Epithelial cell of esophagus (primary cell): ENCODE results near the gene ANKRD6.

ENCODE experiments used
- DNase-seq: peaks from one replicate; pipeline ENCODE4 v3.0.0; 2010; ENCODE audit warnings: low read depth
- H3K4me3 ChIP-seq: 2 replicates; pipeline ENCODE4 v1.5.1; 2011; ENCODE audit warnings: mild to moderate bottlenecking, low read length, control low read depth
- TF ChIP-seq, protein P1 (sequence below): IDR thresholded peaks from 2 replicates; pipeline ENCODE4 v1.5.1; 2011; ENCODE audit warnings: low read depth, mild to moderate bottlenecking, low read length, control low read depth, inconsistent platforms; ENCODE audit not compliant: insufficient read depth; ENCODE audit errors: missing control alignments

The ANKRD6 gene

DNA sequence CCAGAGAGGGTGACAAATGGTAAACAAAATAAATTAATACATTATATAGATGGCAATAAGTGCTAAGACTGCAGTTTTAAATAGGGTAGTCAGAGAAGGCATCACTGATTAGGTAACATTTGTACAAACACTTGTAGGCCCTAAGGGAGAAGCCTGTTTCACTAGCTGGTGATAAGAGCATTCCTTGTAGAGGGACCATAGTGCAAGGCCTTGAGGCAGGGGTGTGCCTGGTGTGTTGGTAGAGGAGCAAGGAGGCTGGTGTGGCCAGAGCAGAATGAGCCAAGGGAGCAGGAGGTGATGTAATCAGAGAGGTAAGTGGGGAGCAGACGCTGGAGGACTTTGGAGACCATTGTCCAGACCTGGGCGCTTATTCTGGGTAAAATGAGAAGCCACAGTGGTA is 70.7 kb downstream of the ANKRD6 start:
- H3K4me3 ChIP-seq: no peak overlapping the region
- TF ChIP-seq, protein P1, sequence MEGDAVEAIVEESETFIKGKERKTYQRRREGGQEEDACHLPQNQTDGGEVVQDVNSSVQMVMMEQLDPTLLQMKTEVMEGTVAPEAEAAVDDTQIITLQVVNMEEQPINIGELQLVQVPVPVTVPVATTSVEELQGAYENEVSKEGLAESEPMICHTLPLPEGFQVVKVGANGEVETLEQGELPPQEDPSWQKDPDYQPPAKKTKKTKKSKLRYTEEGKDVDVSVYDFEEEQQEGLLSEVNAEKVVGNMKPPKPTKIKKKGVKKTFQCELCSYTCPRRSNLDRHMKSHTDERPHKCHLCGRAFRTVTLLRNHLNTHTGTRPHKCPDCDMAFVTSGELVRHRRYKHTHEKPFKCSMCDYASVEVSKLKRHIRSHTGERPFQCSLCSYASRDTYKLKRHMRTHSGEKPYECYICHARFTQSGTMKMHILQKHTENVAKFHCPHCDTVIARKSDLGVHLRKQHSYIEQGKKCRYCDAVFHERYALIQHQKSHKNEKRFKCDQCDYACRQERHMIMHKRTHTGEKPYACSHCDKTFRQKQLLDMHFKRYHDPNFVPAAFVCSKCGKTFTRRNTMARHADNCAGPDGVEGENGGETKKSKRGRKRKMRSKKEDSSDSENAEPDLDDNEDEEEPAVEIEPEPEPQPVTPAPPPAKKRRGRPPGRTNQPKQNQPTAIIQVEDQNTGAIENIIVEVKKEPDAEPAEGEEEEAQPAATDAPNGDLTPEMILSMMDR: no peak
- DNase-seq: peak; percentile 25

DNA sequence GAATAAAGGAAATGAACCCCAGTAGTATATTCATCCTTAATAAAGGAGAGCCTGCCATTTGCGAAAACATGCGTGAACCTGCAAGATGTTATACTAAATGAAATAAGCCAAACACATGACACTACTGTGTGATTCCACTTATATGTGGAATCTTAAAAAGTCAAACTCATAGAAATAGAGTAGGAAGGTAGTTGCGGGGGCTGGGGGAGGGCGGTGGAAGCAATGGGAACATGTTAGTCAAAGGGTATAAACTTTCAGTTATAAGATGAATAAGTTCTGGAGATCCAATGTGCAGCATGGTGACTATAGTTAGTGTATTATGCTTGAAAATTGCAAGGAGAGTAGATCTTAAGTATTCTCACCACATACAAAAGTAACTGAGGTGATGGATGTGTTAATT is 72.9 kb downstream of the ANKRD6 start:
- no peak for DNase-seq
- TF ChIP-seq, protein P1: no peak

DNA sequence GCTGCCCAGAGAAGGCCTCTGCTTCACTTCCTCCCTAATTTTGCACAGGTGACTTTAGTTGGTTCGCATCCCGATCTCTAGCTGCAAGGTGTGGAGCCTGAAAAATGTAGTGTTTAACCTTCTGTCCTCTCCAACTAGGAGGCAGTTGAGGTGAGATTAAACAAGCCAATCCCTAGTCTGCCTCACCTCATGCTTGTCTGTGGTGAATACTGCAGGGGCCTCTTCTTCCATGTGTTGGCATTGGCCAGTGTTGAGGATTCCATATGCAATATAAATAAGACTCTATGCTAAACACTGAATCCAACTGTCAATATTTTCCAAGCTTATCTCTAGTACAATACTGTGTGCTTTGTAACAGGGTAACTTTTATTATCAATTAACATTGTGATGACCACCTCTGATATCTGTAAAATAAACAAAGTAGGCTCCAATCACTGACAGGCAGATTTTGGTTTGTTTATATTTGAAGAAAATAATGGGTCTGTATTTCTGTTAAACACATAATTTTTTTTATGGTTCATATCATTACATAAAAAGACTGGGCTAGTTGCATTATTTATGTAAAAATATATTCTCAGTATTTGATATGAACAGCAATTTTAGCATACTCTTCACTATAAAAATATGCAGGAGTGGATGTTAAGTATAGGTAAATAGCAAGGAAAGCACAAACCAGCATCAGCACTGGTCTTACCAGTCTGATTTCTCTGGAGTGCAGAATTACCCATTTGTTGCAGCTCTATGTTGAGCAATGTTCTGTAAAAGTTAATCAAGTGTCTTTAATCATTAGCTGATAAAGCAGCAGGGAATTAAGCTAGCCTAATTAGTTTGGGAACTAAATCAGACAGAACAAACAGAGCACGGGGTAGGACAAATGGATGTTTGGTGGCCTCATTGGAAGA is 74.0 kb downstream of the ANKRD6 start:
- TF ChIP-seq, protein P1: no peak
- peak; percentile 17 for DNase-seq
- H3K4me3 ChIP-seq: no peak overlapping the region

More for the DNA sequence above, 72.9 kb downstream of the ANKRD6 start:
- no peak overlapping the region for H3K4me3 ChIP-seq

DNA sequence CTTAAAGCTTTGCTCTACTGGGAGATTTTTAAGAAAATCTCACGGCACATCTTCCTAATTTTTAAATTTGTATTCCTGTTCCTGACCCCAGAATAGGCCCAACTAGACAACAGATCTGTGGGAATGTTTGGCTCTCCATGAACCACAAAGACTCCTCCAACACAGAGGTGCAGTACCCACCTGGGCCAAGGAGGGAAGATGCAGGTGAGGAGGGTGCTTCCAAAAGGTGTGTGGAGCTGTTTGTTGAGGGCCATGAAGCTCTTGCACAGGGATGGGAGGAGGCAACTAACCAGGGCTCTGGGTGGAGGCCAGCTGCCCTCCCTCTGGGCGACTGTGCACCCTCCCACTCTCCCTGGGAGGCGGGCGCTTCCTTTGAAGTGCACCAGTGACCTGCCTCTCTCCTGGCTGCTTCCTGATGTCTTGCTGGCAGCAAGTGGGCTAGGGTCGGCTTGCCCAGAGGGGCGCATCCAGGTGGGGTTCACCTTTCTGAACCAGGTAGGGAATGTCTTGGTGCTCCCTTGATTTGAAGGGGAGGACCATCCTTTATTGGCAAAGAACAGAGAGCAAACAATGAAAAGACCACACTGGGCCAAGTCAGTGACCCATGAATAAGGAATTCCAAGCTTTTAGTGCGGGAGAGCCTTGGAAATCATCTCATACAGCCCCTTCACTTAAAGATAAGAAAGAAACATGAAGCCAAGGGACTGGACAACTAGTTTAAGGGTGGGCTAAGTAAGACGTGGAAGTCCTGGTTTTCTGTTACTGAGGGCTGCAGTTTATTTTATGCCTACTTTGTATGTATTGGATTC is 76.0 kb downstream of the ANKRD6 start:
- H3K4me3 ChIP-seq: no peak overlapping the region
- TF ChIP-seq, protein P1: no peak
- DNase-seq: no peak

DNA sequence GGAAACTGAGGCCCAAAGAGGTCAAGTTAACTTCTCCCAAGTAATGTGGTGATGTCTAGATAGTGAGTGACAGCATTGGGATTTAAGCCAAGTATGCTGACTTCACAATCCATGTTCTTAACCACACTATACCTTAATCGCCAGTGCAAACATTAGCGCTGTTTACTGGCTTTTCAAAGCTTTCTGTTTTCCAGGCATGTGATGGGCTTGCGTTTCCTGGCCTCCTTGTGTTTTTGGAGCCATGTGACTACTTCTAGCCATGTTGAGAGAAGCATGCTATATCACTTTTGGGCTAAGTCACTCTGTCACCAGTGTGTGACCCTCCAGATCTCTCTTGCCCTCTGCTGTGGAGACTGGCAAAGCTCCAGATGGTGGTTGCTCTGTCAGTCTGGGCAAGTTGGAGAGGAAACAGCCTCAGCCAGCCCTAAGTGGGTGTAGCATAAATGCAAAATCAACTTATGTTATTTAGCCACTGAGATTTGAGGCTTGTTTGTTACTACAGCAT is 76.9 kb downstream of the ANKRD6 start:
- TF ChIP-seq, protein P1: no peak
- peak; percentile 34 for DNase-seq
- H3K4me3 ChIP-seq: no peak overlapping the region

DNA sequence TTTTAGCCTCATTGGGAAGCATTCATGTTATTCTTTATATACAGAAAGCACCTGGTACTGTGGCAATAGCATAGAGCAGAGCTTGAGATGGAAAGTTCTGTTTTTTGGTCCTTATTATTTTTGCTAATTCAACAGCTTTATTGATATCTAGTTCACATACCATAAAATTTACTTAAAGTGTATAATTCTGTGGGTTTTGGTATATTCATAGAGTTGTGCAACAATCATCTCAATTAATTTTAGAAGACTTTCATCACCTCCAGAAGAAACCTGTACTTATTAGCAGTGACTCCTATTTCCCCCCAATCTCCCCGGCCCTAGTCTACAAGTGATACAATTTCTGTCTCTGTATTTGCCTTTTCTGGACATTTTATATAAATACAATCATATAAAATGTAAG is 77.4 kb downstream of the ANKRD6 start:
- DNase-seq: no peak
- TF ChIP-seq, protein P1: no peak
- H3K4me3 ChIP-seq: no peak overlapping the region
